Testis (tissue), 2 donors: ENCODE data around the gene RPS3A.

Experiments
- POLR2A ChIP-seq: fragments of 450-650 bp; IDR thresholded peaks from one replicate; pipeline ENCODE4 v1.6.1; 2017; ENCODE audit warnings: antibody characterized with exemption, mild to moderate bottlenecking, moderate library complexity
- TF ChIP-seq, protein P1 (sequence below), 3 experiments: fragments of 450-650 bp in 2 of 3; fragments of 200-600 bp in 1 of 3; sonication (generic) in 1 of 3; IDR thresholded peaks; one replicate each; pipeline ENCODE4 v1.5.1; 2016 to 2019; ENCODE audit warnings: antibody characterized with exemption in 3 of 3, mild to moderate bottlenecking in 2 of 3, moderate library complexity in 1 of 3

DNA sequence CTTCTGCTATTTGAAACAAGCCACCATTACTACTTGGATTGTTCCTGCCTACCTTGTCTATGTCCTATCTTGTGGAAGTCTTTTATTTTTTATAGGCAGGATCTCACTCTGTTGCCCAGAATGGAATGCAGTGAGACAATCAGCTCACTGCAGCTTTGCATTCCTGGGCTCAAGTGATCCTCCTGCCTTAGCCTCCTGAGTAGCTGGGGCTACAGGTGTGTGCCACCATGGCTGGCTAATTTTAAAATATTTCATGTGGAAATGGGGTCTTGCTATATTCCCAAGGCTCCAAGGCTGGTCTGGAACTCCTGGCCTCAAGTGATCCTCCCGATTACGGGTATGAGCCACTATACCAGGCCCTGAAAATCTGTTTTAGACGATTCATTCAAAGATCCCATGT, 7.6 kb downstream of the RPS3A start:
- TF ChIP-seq, protein P1, sequence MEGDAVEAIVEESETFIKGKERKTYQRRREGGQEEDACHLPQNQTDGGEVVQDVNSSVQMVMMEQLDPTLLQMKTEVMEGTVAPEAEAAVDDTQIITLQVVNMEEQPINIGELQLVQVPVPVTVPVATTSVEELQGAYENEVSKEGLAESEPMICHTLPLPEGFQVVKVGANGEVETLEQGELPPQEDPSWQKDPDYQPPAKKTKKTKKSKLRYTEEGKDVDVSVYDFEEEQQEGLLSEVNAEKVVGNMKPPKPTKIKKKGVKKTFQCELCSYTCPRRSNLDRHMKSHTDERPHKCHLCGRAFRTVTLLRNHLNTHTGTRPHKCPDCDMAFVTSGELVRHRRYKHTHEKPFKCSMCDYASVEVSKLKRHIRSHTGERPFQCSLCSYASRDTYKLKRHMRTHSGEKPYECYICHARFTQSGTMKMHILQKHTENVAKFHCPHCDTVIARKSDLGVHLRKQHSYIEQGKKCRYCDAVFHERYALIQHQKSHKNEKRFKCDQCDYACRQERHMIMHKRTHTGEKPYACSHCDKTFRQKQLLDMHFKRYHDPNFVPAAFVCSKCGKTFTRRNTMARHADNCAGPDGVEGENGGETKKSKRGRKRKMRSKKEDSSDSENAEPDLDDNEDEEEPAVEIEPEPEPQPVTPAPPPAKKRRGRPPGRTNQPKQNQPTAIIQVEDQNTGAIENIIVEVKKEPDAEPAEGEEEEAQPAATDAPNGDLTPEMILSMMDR (IDR thresholded peaks at IDR 0.05), result no peak
- TF ChIP-seq POLR2A, result no peak
